Activated CD8-positive, alpha-beta memory T cell treated with anti-CD3 and anti-CD28 coated beads for 1 hour (primary cell): ENCODE results near the gene KRTAP10-10.
"Not testable (repeated sequence)": the region's sequence is repeated elsewhere in the genome, so short reads cannot be mapped to it uniquely, and the experiment has no call there.

ENCODE experiments used
- DNase-seq, 2 donors: peaks; one replicate each; pipeline ENCODE4 v3.0.0-alpha.2; 2020; ENCODE audit warnings: low read depth in 1 of 2; ENCODE audit errors: extremely low read depth in 1 of 2

The KRTAP10-10 gene

GRCh38 chr21:44671911-44672310 lies 34.8 kb downstream of the KRTAP10-10 start:
- DNase-seq, result no peak

- DNase-seq, result no peak
These were observed 40.7 kb downstream of the KRTAP10-10 start for GRCh38 chr21:44677881-44678280.

- no peak for DNase-seq
These were observed 44.0 kb downstream of the KRTAP10-10 start for GRCh38 chr21:44681152-44681551.

GRCh38 chr21:44681861-44682579 lies 44.9 kb downstream of the KRTAP10-10 start, which contains the start of gene KRTAP12-1:
TSS of gene KRTAP12-1 (minus strand) at chr21:44682163. CDS start at chr21:44682123, 40 bp downstream.
- no peak for DNase-seq

- DNase-seq, result no peak
These were observed 45.5 kb downstream of the KRTAP10-10 start for GRCh38 chr21:44682580-44683151.

GRCh38 chr21:44684077-44684476 lies 46.9 kb downstream of the KRTAP10-10 start:
- no peak for DNase-seq

GRCh38 chr21:44684483-44684882 lies 47.3 kb downstream of the KRTAP10-10 start:
- no peak for DNase-seq

GRCh38 chr21:44685050-44685449 lies 47.9 kb downstream of the KRTAP10-10 start:
- not testable (repeated sequence) for DNase-seq

GRCh38 chr21:44686000-44686781 lies 49.0 kb downstream of the KRTAP10-10 start:
- no peak for DNase-seq

- no peak for DNase-seq
These were observed 49.8 kb downstream of the KRTAP10-10 start for GRCh38 chr21:44686843-44687561.

GRCh38 chr21:44687671-44688070 lies 50.5 kb downstream of the KRTAP10-10 start:
- no peak for DNase-seq
